Endothelial cell of umbilical vein (primary cell): ENCODE measurements around the gene TRMT44. TPM values are rescaled to one million over a fixed set of nuclear protein-coding genes. Genes with fewer than 3 reads are reported as not detected.
A peak's percentile ranks its signal among the peaks of the same experiment; 100 is the strongest.

Experiments
- Bru-seq: library from RNA; stranded (reverse); fragments of 400-500 nt; gene quantifications from one replicate; lab custom pipeline; 2021; lab: Mats Ljungman, UMichigan
- BruChase-seq, 2 experiments: library from RNA; stranded (reverse); fragments of 400-500 nt; gene quantifications; one replicate each; lab custom pipeline; 2021; lab: Mats Ljungman, UMichigan
- BruUV-seq: library from RNA; stranded (reverse); fragments of 400-500 nt; replicated peaks from 2 replicates; lab custom pipeline; 2021; lab: Mats Ljungman, UMichigan
- CTCF ChIA-PET: fragments of 300-600, 350-600 bp; sonication (Branson Sonifier 250); formaldehyde crosslinking; loops from one replicate; lab custom pipeline; 2021; ENCODE audit warnings: antibody characterized with exemption, inconsistent platforms; lab: Charles Lee
- POLR2A ChIA-PET: fragments of 300-600, 350-600 bp; sonication (Branson Sonifier 250); formaldehyde crosslinking; loops from one replicate; lab custom pipeline; 2021; ENCODE audit warnings: antibody characterized with exemption, inconsistent platforms; lab: Charles Lee
- DNase-seq: peaks from one replicate; pipeline ENCODE4 v3.0.0-alpha.2; 2011; ENCODE audit warnings: low read depth, low spot score
- FAIRE-seq: peaks from 2 replicates; lab custom pipeline; 2011; peaks lifted over from hg19 to GRCh38; lab: Jason Lieb, UNC
- H2AFZ ChIP-seq: 2 replicates; pipeline ENCODE4 v1.6.0; 2012; ENCODE audit warnings: low read depth, low read length, control low read depth, inconsistent platforms
- H3K27ac ChIP-seq: 2 replicates; pipeline ENCODE4 v1.5.1; 2011; ENCODE audit warnings: low read depth, mild to moderate bottlenecking, control low read depth, low read length, moderate library complexity; ENCODE audit not compliant: insufficient read depth
- H3K27me3 ChIP-seq, 2 experiments: 2 replicates each; pipeline versions ENCODE4 v1.6.0 to v1.6.1; 2011; ENCODE audit warnings: low read length in 2 of 2, mixed read lengths in 1 of 2; ENCODE audit not compliant: control insufficient read depth in 2 of 2, insufficient read depth in 2 of 2
- H3K36me3 ChIP-seq, 2 experiments: 2 replicates in 1 of 2; 3 replicates in 1 of 2; pipeline ENCODE4 v1.5.1; 2011; ENCODE audit warnings: low read length in 2 of 2, mild to moderate bottlenecking in 1 of 2, moderate library complexity in 1 of 2; ENCODE audit not compliant: control insufficient read depth in 2 of 2, insufficient read depth in 2 of 2; ENCODE audit errors: extremely low read depth in 1 of 2
- H3K4me1 ChIP-seq: 3 replicates; pipeline ENCODE4 v1.5.1; 2011; ENCODE audit warnings: mild to moderate bottlenecking, low read length; ENCODE audit not compliant: control insufficient read depth, insufficient read depth; ENCODE audit errors: extremely low read depth
- H3K4me2 ChIP-seq: 2 replicates; pipeline ENCODE4 v1.6.1; 2011; ENCODE audit warnings: low read length, control low read depth, mixed read lengths; ENCODE audit not compliant: insufficient read depth
- H3K4me3 ChIP-seq, 3 experiments: fragments of 200-600 bp in 1 of 3; sonication (generic), shearing (Covaris generic) in 1 of 3; replicated peaks in 1 of 3; 2 replicates each; pipeline ENCODE4 v1.5.1; 2011 to 2016; ENCODE audit warnings: control low read depth in 3 of 3, low read length in 3 of 3, mild to moderate bottlenecking in 2 of 3, inconsistent platforms in 1 of 3, low read depth in 1 of 3, moderate library complexity in 1 of 3; ENCODE audit not compliant: insufficient read depth in 1 of 3
- H3K79me2 ChIP-seq: 2 replicates; pipeline ENCODE4 v1.6.0; 2012; ENCODE audit warnings: low read length, inconsistent platforms; ENCODE audit not compliant: control insufficient read depth, insufficient read depth
- H3K9ac ChIP-seq: replicated peaks from 2 replicates; pipeline ENCODE3; 2011; ENCODE audit warnings: low read length, control low read depth; ENCODE audit not compliant: insufficient read depth; ENCODE audit errors: extremely low read depth
- H3K9me1 ChIP-seq: replicated peaks from 3 replicates; pipeline ENCODE4 v1.6.0; 2011; ENCODE audit warnings: mild to moderate bottlenecking, low read length; ENCODE audit not compliant: control insufficient read depth, insufficient read depth; ENCODE audit errors: extremely low read depth
- H3K9me3 ChIP-seq: replicated peaks from 2 replicates; pipeline ENCODE4 v1.5.1; 2012; ENCODE audit warnings: low read length, inconsistent platforms; ENCODE audit not compliant: control insufficient read depth, insufficient read depth
- H4K20me1 ChIP-seq: replicated peaks from 2 replicates; pipeline ENCODE3; 2011; ENCODE audit warnings: mild to moderate bottlenecking, low read length; ENCODE audit not compliant: control insufficient read depth, insufficient read depth; ENCODE audit errors: extremely low read depth
- EZH2 ChIP-seq: IDR thresholded peaks from 2 replicates; pipeline ENCODE4 v1.6.1; 2012; ENCODE audit warnings: borderline replicate concordance, low read depth, mild to moderate bottlenecking, moderate library complexity, low read length, inconsistent platforms; ENCODE audit not compliant: severe bottlenecking
- FOS ChIP-seq: IDR thresholded peaks from 2 replicates; pipeline ENCODE4 v1.6.1; 2011; ENCODE audit warnings: mild to moderate bottlenecking, low read length, moderate library complexity, borderline replicate concordance; ENCODE audit not compliant: insufficient read depth
- JUN ChIP-seq: IDR thresholded peaks from 2 replicates; pipeline ENCODE4 v1.6.1; 2011; ENCODE audit warnings: borderline replicate concordance, low read depth; ENCODE audit not compliant: insufficient read length, insufficient read depth
- MAX ChIP-seq: IDR thresholded peaks from 2 replicates; pipeline ENCODE4 v1.6.1; 2011; ENCODE audit not compliant: insufficient read depth, insufficient read length
- MYC ChIP-seq: IDR thresholded peaks from one replicate; pipeline ENCODE4 v1.6.1; 2011; ENCODE audit warnings: mild to moderate bottlenecking, low read depth, low read length
- POLR2A ChIP-seq: IDR thresholded peaks from 2 replicates; pipeline ENCODE4 v1.6.1; 2012; ENCODE audit warnings: low read depth, mild to moderate bottlenecking, control low read depth, low read length
- POLR2AphosphoS5 ChIP-seq: IDR thresholded peaks from 2 replicates; pipeline ENCODE4 v1.6.1; 2012; ENCODE audit warnings: low read depth, mild to moderate bottlenecking, control low read depth, low read length, moderate library complexity; ENCODE audit not compliant: insufficient read depth
- dilution Hi-C: fragments of 300-500 bp; cut with MboI; formaldehyde crosslinking; loops from one replicate; pipeline ENCODE4 v1.15.0; 2019; ENCODE audit warnings: low sequenced_read_pairs; ENCODE audit not compliant: extremely low pct_ligation_motif_present
- intact Hi-C: fragments of 100-400 bp; cut with micrococcal nuclease; formaldehyde crosslinking; loops from one replicate; pipeline ENCODE4 v1.10.0; 2022
- long read RNA-seq: library from polyadenylated mRNA; stranded (forward); transcript quantifications from one replicate; pipeline ENCODE4 v2.0.0, GENCODE V29; 2021
- polyA minus RNA-seq, 3 experiments: library from RNA; depleted of rRNA, polyadenylated mRNA; stranded (reverse); fragments of >200 nt; gene quantifications; 1 replicate in 1 of 3; 2 replicates in 2 of 3; pipeline ENCODE4 v1.2.3, GENCODE V29; 2011
- polyA plus RNA-seq, 4 experiments: library from polyadenylated mRNA; depleted of rRNA in 3 of 4; stranded (reverse) in 3 of 4; unstranded in 1 of 4; fragments of >200 nt; gene quantifications; 2 replicates each; pipeline versions ENCODE4 v1.2.1 to v1.2.3, GENCODE V29; 2011 to 2012; ENCODE audit warnings: missing spikeins in 1 of 4
- total RNA-seq: library from RNA; stranded (reverse); gene quantifications from 2 replicates; pipeline ENCODE4 v1.2.3, GENCODE V29; 2021

The TRMT44 gene
- total RNA-seq, result 17.3 and 20.7 TPM in 2 replicates
- 10.4 and 10.6 TPM in 2 replicates for polyA plus RNA-seq
- polyA plus RNA-seq (2011; cell fraction: cytosol; rRNA removed), result 6.7 and 9.2 TPM in 2 replicates
- 29.7 and 32.7 TPM in 2 replicates for polyA plus RNA-seq (2011; cell fraction: nucleus; rRNA removed)
- polyA plus RNA-seq (2012), result 8.9 and 9.1 TPM in 2 replicates
- 14.2 and 14.3 TPM in 2 replicates for polyA minus RNA-seq
- polyA minus RNA-seq (2011; cell fraction: cytosol; rRNA and poly(A)+ RNA removed), result 10.4 TPM
- polyA minus RNA-seq (2011; cell fraction: nucleus; rRNA and poly(A)+ RNA removed), result 22.2 and 37.1 TPM in 2 replicates
- percentile 66 among the genes with signal in this experiment for Bru-seq, nascent RNA
- BruChase-seq, experiment 1, labeled RNA remaining after a 6-hour chase, result percentile 61 among the genes with signal in this experiment
- percentile 68 among the genes with signal in this experiment for BruChase-seq, experiment 2, labeled RNA remaining after a 2-hour chase
- long read RNA-seq, transcript TRMT44-201 (11 exons, 2,799 nt), result major isoform, 9 of 19 reads
- long read RNA-seq, partial matches to known transcripts, result 6 of 19 reads
- long read RNA-seq, other reads (novel, unspliced or antisense), result 4 of 19 reads

- ChIA-PET CTCF (interaction anchor here (0.6 to 1.5 kb wide), 2 partner anchors 12 to 13 kb away, joined by 4 to 6 read pairs; no protein-coding TSS in a partner anchor), POLR2A (no interaction called here)
- peak within 1 kb of the TSS; percentile 93 for H2AFZ ChIP-seq
- DNase-seq (peak; percentile 96), FAIRE-seq (peak; percentile 96)
- no peaks in the 10 kb centered on the region for H4K20me1 ChIP-seq
- BruUV-seq, result TSS peak; percentile 19
- intact Hi-C loops (loop anchor here (1.0 kb wide), 1 partner anchor 12 kb away; no protein-coding TSS in a partner anchor), dilution Hi-C loops (no loop called here)
- H3K9ac ChIP-seq, result peak within 1 kb of the TSS; percentile 99
- peak within 1 kb of the TSS; percentile 88 for H3K4me2 ChIP-seq
- H3K4me3 ChIP-seq, result peak within 1 kb of the TSS; percentile 71 to 97 (median 72)
- H3K9me1 ChIP-seq, result no peaks in the 10 kb centered on the region
- H3K36me3 ChIP-seq, result peaks cover 0 to 4% of the 10 kb centered on the region in 2 experiments
- no peaks in the 10 kb centered on the region for H3K27me3 ChIP-seq
- H3K27ac ChIP-seq, result peak within 1 kb of the TSS; percentile 91
- H3K9me3 ChIP-seq, result no peaks in the 10 kb centered on the region
- H3K79me2 ChIP-seq, result peaks cover 58% of the 10 kb centered on the region
- TF ChIP-seq POLR2A, result peak; percentile 77
- TF ChIP-seq JUN, result peak; percentile 19
- TF ChIP-seq POLR2AphosphoS5, result peak; percentile 91
- peak; percentile 58 for TF ChIP-seq MAX
- no peak for TF ChIP-seq FOS
- TF ChIP-seq MYC, result peak; percentile 42
- TF ChIP-seq EZH2, result no peak
- H3K4me1 ChIP-seq, result peaks cover 44% of the 10 kb centered on the region
Measured at GRCh38 chr4:8440492-8441311, at the start of gene TRMT44, which contains the start of gene ACOX3. Gene TRMT44, plus strand, starts transcription at chr4:8440777. Its CDS starts 46 bp downstream, at chr4:8440823. Gene ACOX3, minus strand, starts transcription at chr4:8440723. Its CDS starts 24,202 bp downstream, at chr4:8416521.
